H54 (cell line): ENCODE measurements around the gene FRMPD4.

Source experiments
- DNase-seq: peaks from one replicate; pipeline ENCODE4 v3.0.0; 2011; ENCODE audit warnings: low spot score, mixed read lengths; ENCODE audit not compliant: insufficient read length
- FAIRE-seq: peaks from 3 replicates; lab custom pipeline; 2011; peaks lifted over from hg19 to GRCh38; lab: Jason Lieb, UNC
- POLR2A ChIP-seq: IDR thresholded peaks from 2 replicates; pipeline ENCODE4 v1.6.1; 2011; ENCODE audit warnings: low read depth, mild to moderate bottlenecking, low read length

Gene FRMPD4

DNA sequence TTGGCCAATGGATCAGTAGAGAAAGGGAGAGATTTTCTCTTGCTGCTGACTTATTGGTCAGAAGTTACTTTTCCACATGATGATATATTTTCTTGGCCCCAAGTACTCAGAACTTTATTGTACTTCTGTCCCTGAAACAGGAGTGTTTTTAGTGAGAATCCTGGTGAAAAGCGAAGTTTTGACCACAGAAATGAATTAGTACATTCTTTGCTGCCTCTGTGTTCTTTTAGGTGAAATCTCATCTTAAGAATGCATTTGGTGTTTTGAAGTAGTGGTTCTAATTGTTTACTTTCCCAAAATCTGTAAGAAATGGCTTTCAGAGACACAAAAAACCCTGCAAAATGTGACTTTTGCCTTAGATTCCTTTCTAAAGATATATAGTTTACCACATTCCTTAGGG, 240.4 kb downstream of the FRMPD4 start:
- TF ChIP-seq POLR2A = no peak
- DNase-seq = no peak
- FAIRE-seq = no peak

DNA sequence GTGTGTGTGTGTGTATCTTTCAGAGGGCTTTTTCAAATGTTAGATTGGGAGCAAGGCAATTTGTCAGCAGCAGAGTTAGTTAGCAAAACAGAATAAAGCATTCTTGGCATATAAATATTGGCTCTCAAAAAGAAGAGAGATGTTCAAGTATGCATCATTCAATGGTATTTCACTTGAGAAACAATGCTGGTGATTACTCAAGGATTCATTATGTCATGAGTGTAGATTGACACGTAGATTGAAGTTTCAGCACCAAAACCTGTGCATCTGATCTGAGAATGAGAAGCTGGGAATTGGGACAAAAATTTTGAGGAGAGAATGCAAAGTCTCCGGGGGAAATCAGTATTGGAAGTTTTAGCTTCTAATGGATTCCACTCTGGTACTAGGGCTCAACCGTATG, 241.4 kb downstream of the FRMPD4 start:
- no peak for FAIRE-seq
- no peak for TF ChIP-seq POLR2A
- DNase-seq = no peak

DNA sequence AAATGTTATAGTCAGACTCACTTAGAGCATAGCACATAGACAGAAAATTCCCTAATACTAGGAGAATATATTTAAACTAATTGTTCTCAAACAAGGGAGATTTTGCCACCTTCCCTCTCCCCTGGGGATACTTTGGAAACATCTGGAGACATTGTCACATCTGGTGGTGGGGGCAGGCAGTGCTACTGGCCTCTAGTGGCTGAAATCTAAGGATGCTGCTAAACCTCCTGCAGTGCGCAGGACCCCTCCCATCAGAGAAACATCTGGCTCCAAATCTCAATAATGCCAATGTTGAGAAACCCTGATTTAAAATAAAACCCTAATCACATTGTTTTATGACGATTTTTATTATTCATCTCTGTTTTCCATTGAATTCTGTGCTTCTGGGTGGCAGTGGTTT, 244.9 kb downstream of the FRMPD4 start:
- FAIRE-seq (no peak), DNase-seq (no peak)
- TF ChIP-seq POLR2A = no peak

DNA sequence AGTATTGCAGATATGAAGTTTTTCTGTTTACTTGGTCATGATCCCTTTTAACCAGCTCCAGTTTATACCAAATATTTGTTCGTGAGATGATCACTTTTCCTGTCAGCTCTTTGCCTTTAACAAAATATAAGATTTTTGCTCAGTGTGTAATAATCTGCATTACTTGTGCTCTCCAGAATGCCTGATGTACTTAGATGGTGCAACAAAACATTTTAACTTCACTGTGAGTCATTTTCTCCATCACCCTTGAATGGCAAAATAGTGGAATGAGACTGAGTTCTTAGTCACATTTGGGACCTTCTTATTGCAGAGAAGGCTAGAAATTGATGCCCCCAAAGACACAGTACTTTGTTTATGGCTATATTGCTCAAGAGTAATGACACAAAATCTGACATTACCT, 252.0 kb downstream of the FRMPD4 start:
- no peak for TF ChIP-seq POLR2A
- FAIRE-seq (no peak), DNase-seq (no peak)

DNA sequence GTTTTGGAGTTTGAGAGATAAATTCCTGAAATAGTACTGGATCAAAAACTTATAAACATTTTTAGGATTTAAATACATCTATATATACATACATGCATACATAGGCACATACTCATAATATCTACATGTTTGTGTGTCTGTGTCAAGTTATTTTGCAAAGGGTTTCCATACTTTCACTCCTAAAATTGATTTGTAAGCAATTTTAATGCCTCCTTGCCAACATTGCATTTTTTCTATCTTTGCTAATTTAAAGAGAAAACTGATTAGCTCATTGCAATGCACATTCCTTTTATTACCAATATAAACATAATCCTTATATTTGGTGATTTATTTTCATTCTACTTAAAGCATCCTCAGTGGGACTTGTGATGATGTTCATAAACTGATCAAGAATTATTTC, 258.3 kb downstream of the FRMPD4 start:
- no peak for TF ChIP-seq POLR2A
- FAIRE-seq = no peak

DNA sequence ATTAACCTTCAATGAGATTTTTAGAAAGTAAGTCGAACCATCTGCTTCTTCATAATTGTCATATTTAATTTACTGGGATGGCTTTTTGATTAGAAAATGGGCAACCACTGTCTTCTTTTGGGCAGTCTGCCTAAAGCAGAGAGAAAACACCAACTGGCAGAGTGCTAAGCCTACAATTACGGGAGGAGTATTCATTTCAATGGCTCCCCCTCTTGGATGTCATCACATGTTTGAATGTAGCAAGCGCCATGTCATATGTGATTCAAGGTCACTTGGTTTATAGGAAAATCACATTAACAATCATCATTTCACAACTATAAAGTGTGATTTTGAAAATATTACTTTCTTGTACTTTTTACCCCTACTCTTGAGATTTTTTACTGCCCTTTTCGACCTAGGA, 261.9 kb downstream of the FRMPD4 start:
- no peak for DNase-seq
- no peak for FAIRE-seq
- no peak for TF ChIP-seq POLR2A

More for the DNA sequence above, 258.3 kb downstream of the FRMPD4 start:
- no peak for DNase-seq

DNA sequence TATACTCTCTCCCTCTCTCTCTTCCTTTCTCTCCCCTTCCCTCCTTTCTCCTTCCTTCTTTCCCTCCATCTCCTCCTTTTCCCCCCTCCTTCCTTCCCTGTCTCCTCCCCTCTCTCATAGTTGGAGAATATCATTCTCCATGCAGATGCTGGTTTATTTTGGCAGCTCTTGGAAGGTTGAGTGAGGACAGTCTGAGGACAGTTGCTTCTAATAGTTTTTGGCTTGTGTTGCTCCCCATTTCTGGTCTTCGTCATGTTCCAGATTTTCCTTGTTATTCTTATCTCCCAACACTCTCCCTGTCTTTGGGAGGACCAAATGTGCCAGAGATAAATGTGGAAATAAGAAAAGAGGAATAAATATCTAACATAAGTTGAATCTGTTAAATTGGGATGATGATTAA, 263.0 kb downstream of the FRMPD4 start:
- FAIRE-seq = no peak
- DNase-seq = no peak
- no peak for TF ChIP-seq POLR2A

DNA sequence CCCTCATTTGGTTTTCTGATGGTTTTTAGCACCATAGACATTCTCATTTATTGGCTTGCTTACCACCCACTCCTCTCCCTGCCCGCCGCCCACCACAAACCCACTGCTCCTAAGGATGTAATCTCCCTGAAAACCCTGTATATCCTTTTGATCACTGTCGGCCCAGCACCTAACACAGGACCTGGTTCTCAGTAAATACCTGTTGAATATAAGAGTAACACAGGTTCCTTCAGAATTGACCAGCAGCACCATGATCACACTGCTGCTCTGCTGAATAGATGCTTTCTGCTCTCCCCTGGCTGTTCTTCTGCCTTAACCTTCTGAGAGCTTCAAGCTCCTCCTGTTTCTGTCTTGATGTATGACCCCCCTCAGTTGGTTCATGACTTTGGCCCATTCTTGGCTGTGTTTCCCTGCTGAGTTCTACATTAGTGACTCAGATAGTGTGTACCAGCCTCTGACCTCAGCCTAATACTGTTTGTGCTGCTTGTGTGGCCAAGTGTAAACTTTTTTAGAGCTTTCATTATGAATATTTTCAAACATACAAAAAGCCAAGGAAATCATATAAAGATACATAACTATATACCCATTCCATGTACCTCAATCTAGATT, 265.3 kb downstream of the FRMPD4 start:
- no peak for TF ChIP-seq POLR2A
- DNase-seq = no peak
- FAIRE-seq = no peak

DNA sequence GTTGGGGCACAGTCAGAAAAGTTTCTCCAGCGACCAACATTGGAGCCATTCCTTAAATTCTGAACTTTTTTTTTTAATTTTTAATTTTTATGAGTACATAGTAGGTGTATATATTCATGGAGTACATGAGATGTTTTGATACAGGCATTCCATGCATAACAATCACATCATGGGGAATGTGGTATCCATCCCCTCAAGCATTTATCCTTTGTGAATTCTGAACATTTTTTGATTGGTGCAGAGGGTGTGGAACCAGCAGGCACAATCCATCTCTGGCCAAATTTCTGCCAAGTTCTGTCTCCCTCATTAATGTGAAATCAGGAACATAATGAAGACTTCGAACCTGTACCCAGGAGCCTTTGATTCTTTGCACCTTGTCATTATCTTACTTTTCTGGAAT, 267.0 kb downstream of the FRMPD4 start:
- TF ChIP-seq POLR2A = no peak
- DNase-seq (no peak), FAIRE-seq (no peak)

DNA sequence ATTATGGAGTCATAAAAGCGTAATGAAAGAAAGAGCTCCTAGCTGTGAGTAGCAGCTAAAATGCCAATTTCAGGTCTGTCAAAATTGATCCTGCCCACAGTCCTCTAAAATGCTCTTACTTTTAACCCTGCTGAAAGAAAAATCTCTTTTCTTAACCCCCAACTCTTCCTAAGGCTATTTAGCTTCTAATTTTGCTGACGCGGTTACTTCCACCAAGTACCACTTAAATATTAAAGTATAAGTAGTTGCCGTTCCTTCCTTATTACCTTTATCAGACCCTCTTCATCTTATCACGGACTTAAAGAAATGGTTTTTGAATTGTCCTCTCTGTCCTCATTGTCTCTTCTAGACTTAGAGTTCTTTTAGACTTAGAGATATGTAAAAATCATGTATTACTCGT, 272.2 kb downstream of the FRMPD4 start:
- FAIRE-seq = no peak
- TF ChIP-seq POLR2A = no peak
- DNase-seq = no peak

DNA sequence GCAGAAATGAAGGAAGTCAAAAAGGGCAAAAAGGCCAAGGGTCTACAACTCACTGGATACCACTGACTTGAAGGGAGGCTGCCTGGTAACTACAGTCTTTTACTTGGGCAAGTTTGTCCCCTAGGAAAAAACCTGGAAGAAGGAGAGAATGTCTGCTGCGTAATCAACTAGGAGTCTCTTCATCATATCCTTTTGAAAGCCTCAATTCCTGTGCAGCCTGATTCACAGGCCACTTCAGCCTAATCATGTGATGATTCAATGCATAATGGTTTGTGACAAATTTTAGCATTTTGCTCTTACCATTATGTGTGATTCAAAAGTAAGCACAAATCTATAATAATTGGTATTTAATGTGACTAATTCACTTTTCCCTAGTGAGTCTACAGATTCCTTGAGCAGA, 273.6 kb downstream of the FRMPD4 start:
- no peak for TF ChIP-seq POLR2A
- no peak for FAIRE-seq
- DNase-seq = no peak

DNA sequence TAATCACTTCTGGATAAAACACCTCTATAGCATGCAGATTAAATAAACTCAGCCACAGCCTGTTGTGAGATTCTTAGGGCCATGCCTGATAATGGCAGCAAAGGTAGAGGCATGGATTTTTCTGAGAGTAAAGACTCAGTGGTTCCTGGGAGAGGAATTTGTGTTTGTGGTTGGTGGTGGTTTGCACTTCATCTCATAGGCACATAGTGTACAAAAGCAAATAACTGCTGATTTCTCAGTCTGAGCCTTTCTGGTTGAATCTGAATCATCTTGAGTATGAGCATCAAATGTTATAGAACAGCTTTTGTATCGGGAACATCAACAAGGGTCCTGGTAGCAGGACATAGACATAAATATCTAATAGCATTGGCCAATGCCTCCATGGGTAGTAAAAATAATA, 274.3 kb downstream of the FRMPD4 start:
- FAIRE-seq (no peak), DNase-seq (no peak)
- TF ChIP-seq POLR2A = no peak

DNA sequence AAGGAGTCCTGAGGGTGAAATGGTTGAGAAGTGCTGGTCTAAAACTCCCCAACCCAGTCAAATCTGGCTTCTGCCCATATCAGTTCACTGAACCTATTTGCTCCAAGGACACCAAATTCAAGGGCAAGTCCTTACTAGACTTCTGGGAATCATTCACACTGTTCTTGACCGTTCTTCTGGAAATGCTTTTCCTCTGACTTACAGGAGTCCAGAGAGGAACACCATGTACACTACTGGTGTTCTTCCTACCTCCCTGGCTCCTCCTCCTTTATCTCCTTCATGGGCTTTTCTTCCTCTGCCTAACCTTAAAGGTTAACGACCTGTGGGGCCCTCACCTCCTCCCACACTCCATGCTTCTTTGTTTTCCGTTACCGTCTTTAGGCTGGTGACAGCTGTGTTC, 281.3 kb downstream of the FRMPD4 start:
- no peak for TF ChIP-seq POLR2A
- DNase-seq (no peak), FAIRE-seq (no peak)

DNA sequence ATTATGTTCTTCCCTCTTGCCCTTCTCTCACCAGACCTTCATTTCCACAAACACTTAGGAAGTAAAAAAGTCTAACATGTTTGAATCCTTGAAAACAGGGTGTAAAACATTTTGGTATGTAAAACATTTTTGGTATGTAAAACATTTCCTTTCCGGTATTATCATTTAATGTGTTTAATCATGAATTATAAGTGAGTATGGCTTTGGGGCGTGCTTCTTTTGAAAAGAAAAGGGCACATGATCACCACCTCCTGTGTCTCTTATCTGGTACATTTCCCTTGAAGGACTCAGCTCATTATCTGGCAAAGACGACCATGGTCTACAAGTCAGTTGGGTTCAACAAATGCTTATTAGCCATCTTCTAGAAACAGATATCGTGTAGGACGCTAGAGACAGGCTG, 283.6 kb downstream of the FRMPD4 start:
- DNase-seq = no peak
- FAIRE-seq = no peak
- TF ChIP-seq POLR2A = no peak

DNA sequence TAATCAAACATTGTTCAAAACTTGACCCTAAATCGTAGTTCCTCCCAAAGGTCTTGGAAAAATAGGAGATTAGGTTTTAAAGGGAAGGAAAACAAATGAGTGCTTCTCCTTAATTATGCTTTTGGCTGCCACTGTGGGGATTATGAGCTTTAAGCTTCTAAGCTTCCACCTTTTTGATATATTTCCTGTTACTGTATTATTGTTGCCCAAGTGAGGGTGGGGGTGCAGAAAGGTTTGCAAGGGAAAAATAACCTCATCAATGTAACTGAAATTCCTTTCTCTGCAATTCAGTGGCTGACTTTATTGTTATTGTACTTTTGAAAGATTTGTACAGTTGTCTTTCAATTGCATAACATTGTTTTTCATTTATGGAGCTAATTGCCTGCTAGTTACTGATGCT, 285.1 kb downstream of the FRMPD4 start:
- DNase-seq (no peak), FAIRE-seq (no peak)
- TF ChIP-seq POLR2A = no peak

DNA sequence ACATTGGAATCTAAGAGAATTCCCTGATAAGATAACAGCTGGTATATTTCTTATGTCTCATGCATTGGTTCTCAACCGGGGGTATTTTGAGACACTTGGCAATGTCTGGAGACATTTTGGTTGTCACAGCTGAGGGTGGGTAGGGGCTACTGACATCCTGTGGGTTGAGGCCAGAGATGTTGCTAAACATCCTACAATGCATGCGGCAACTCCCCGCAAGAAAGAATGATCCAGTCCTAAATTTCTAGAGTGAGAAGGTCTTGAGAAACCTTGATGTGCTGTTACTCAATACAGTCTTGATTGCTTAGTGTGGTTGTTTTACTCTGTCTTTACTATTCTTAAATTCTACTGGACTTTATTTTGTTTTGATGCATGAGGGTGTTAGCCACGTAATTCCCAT, 287.2 kb downstream of the FRMPD4 start:
- FAIRE-seq (no peak), DNase-seq (no peak)
- TF ChIP-seq POLR2A = no peak
